Measurements from ENCODE around the gene PLEKHA7.
"Not testable (repeated sequence)": the region's sequence is repeated elsewhere in the genome, so short reads cannot be mapped to it uniquely, and the experiment has no call there.

PLEKHA7 gene

GRCh38 chr11:17010851-17011420 lies 3.3 kb downstream of the PLEKHA7 start:
- DNase-seq (ENCODE audit: low read depth): no peak

- DNase-seq (ENCODE audit: low read depth): no peak
Measured at GRCh38 chr11:17008099-17008498, 6.1 kb downstream of the PLEKHA7 start.

- no peak for DNase-seq (ENCODE audit: low read depth)
Measured at GRCh38 chr11:17005646-17006045, 8.6 kb downstream of the PLEKHA7 start.

GRCh38 chr11:17004486-17005148 lies 9.6 kb downstream of the PLEKHA7 start:
- no peak for DNase-seq (ENCODE audit: low read depth)

GRCh38 chr11:17003426-17003825 lies 10.8 kb downstream of the PLEKHA7 start:
- DNase-seq (ENCODE audit: low read depth): no peak

GRCh38 chr11:17002543-17002942 lies 11.7 kb downstream of the PLEKHA7 start:
- DNase-seq (ENCODE audit: low read depth): no peak

GRCh38 chr11:17001806-17002205 lies 12.4 kb downstream of the PLEKHA7 start:
- no peak for DNase-seq (ENCODE audit: low read depth)

- no peak for DNase-seq (ENCODE audit: low read depth)
Measured at GRCh38 chr11:17000987-17001386, 13.2 kb downstream of the PLEKHA7 start.

- not testable (repeated sequence) for DNase-seq (ENCODE audit: low read depth)
Measured at GRCh38 chr11:17000253-17000652, 14.0 kb downstream of the PLEKHA7 start.

- DNase-seq (ENCODE audit: low read depth): no peak
Measured at GRCh38 chr11:16999116-16999515, 15.1 kb downstream of the PLEKHA7 start.

- no peak for DNase-seq (ENCODE audit: low read depth)
Measured at GRCh38 chr11:16997624-16998023, 16.6 kb downstream of the PLEKHA7 start.

GRCh38 chr11:16993495-16993894 lies 20.7 kb downstream of the PLEKHA7 start:
- no peak for DNase-seq (ENCODE audit: low read depth)

- DNase-seq (ENCODE audit: low read depth): no peak
Measured at GRCh38 chr11:16992846-16993245, 21.4 kb downstream of the PLEKHA7 start.

GRCh38 chr11:16989554-16989953 lies 24.7 kb downstream of the PLEKHA7 start:
- DNase-seq (ENCODE audit: low read depth): no peak

- no peak for DNase-seq (ENCODE audit: low read depth)
Measured at GRCh38 chr11:16987205-16987568, 27.0 kb downstream of the PLEKHA7 start.

- no peak for DNase-seq (ENCODE audit: low read depth)
Measured at GRCh38 chr11:16986434-16987204, 27.6 kb downstream of the PLEKHA7 start.

- no peak for DNase-seq (ENCODE audit: low read depth)
Measured at GRCh38 chr11:16985297-16985696, 28.9 kb downstream of the PLEKHA7 start.

GRCh38 chr11:16984229-16984628 lies 30.0 kb downstream of the PLEKHA7 start:
- DNase-seq (ENCODE audit: low read depth): no peak

GRCh38 chr11:16982809-16983208 lies 31.4 kb downstream of the PLEKHA7 start:
- no peak for DNase-seq (ENCODE audit: low read depth)

GRCh38 chr11:16982256-16982671 lies 31.9 kb downstream of the PLEKHA7 start:
- no peak for DNase-seq (ENCODE audit: low read depth)

- no peak for DNase-seq (ENCODE audit: low read depth)
Measured at GRCh38 chr11:16981651-16982194, 32.5 kb downstream of the PLEKHA7 start.

GRCh38 chr11:16979703-16980622 lies 34.3 kb downstream of the PLEKHA7 start:
- no peak for DNase-seq (ENCODE audit: low read depth)
